Subcutaneous abdominal adipose tissue (tissue), 5 donors: ENCODE data around the gene RNU7-1.

Experiments used
- H3K27ac ChIP-seq: one replicate; pipeline ENCODE4 v1.7.0; 2013; ENCODE audit warnings: low read depth, mild to moderate bottlenecking, inconsistent platforms, low read length, moderate library complexity
- H3K27me3 ChIP-seq, 5 donors: one replicate each; pipeline ENCODE4 v1.7.0; 2013; ENCODE audit warnings: low read length in 5 of 5, inconsistent platforms in 1 of 5; ENCODE audit not compliant: control insufficient read depth in 5 of 5, insufficient read depth in 4 of 5
- H3K36me3 ChIP-seq, 5 donors: one replicate each; pipeline ENCODE4 v1.7.0; 2013; ENCODE audit warnings: low read length in 5 of 5; ENCODE audit not compliant: control insufficient read depth in 5 of 5, insufficient read depth in 5 of 5
- H3K4me1 ChIP-seq, 5 donors: one replicate each; pipeline ENCODE4 v1.7.0; 2013; ENCODE audit warnings: low read length in 5 of 5, mild to moderate bottlenecking in 3 of 5, moderate library complexity in 1 of 5; ENCODE audit not compliant: control insufficient read depth in 5 of 5, insufficient read depth in 5 of 5
- H3K4me3 ChIP-seq, 5 donors: one replicate each; pipeline ENCODE4 v1.7.0; 2013; ENCODE audit warnings: low read length in 5 of 5, low read depth in 1 of 5
- H3K9ac ChIP-seq, 5 donors: one replicate each; pipeline ENCODE4 v1.7.0; 2013; ENCODE audit warnings: low read length in 5 of 5, mild to moderate bottlenecking in 4 of 5, moderate library complexity in 3 of 5
- H3K9me3 ChIP-seq, 5 donors: one replicate each; pipeline ENCODE4 v1.7.0; 2013; ENCODE audit warnings: low read length in 5 of 5; ENCODE audit not compliant: control insufficient read depth in 5 of 5
- donor health status: healthy.
- donor health status: healthy.
- donor health status: healthy.
- donor health status: healthy.
- donor health status: healthy.

The RNU7-1 gene

DNA sequence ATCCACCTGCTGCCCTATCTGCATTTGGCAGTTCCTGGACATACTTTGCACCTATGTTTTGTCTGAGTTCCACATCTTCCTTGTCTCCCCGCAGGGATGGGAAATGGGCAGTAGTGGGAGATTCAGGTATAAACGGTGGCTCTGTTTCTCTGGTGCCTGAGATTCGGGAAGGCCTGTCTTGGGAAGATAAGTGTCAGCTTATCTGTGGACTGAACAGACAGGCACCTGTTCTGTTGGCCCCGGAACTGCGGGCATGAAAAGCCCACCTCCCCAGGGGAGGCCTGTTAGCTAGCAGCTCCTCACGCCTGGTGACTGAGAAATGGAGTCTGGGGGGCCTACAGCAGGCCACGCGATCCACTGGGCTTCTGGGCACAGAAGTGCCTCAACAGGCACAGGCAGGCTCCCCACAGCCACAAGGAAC is 21.0 kb downstream of the RNU7-1 start:
- Histone ChIP-seq H3K4me1 (peaks cover 13 to 58% (median 45%) of the 10 kb centered on the region in 5 donors), H3K4me3 (no peak overlapping the region), H3K27me3 (peaks cover 0 to 2% (median 0%) of the 10 kb centered on the region in 5 donors), H3K36me3 (peaks cover 6 to 43% (median 36%) of the 10 kb centered on the region in 5 donors), H3K9ac (peak overlapping the region; percentile 28 to 50 (median 33)), H3K27ac (peak overlapping the region; percentile 70), H3K9me3 (no peaks in the 10 kb centered on the region)

DNA sequence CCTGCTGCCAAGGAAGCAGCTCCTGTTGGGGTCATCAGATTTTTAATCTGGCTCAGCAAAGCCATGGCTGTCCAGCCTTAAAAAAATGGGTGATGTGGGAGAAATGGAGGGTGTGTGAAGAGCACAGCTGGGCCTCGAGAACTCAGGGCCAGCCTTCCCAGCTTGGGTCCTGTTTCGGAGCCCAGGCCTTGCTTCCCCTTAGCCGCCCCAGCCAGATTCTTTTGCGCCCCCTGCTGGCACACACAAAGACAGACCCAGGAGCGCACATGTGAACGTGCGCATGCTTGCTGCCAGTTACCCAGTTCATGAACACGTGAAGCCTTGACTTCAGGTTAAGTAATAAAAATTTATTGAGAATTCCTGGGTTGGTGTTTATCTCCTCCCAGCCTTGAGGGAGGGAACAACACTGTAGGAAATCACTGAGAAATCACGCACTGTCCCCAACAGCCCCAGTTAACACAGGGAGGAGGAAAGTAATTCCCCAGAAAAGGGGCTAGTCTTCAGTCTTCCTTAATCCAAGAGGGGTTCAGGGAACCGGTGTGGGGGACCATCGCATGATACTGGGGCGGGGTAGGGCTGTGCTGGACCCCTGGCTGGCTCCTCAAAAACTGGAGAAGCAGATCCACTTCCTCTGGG is 21.5 kb downstream of the RNU7-1 start:
- H3K4me3 ChIP-seq, result no peak overlapping the region

DNA sequence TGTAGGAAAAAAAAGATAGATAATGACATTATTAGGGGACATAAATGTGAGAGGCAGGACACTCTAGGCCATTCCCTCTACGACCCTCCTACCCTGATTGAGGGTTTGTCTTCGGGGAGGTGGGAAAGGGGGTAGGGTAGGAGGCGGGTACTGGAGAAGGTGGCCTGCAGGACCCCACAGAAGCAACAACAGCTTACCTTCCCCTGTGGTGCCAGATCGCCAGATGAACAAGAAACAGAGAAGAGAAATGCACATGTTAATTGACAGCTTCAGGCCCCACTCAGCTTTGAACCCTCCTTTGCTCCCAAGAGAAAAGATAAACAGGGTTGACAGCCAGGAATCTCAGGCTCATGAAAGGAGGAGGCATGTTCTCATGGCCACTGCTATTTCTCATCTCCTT is 22.1 kb downstream of the RNU7-1 start:
- H3K27ac ChIP-seq, result peak overlapping the region; percentile 61
- H3K4me3 ChIP-seq, result no peak overlapping the region
- H3K4me1 ChIP-seq, result peaks cover 13 to 56% (median 42%) of the 10 kb centered on the region in 5 donors
- H3K27me3 ChIP-seq, result peaks cover 0 to 2% (median 0%) of the 10 kb centered on the region in 5 donors
- peaks cover 6 to 43% (median 36%) of the 10 kb centered on the region in 5 donors for H3K36me3 ChIP-seq
- H3K9ac ChIP-seq, result peak overlapping the region in 1 of 5 donors; percentile 59
- no peaks in the 10 kb centered on the region for H3K9me3 ChIP-seq

More for the DNA sequence above, 21.5 kb downstream of the RNU7-1 start:
- Histone ChIP-seq H3K36me3 (peaks cover 6 to 43% (median 36%) of the 10 kb centered on the region in 5 donors), H3K9me3 (no peaks in the 10 kb centered on the region), H3K27me3 (peaks cover 0 to 2% (median 0%) of the 10 kb centered on the region in 5 donors), H3K4me1 (peaks cover 13 to 60% (median 48%) of the 10 kb centered on the region in 5 donors), H3K9ac (peak overlapping the region; percentile 28 to 50 (median 33)), H3K27ac (peak overlapping the region; percentile 70)

DNA sequence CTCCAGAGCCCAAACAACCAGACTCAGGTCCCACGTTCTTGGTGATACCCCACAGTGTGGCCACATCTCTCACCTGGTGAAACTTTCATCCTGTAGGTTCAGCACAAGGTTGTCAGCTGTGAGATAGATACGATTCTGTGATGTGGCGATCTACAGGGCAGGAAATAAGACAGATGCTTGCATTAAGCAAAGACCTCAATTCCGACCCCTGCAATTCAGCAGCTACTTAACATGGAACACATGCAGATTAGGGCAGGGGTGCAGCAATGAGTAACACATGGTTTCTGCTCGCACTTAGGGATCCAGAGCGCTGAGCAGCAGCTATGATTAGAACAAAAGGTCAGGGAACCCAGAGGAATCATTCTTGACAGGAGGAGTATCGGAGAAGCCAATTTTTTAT is 22.7 kb downstream of the RNU7-1 start:
- H3K4me1 ChIP-seq, result peaks cover 11 to 53% (median 37%) of the 10 kb centered on the region in 5 donors
- H3K9me3 ChIP-seq, result no peaks in the 10 kb centered on the region
- H3K27me3 ChIP-seq, result peaks cover 0 to under 1% (median 0%) of the 10 kb centered on the region in 5 donors
- no peak overlapping the region for H3K4me3 ChIP-seq
- no peak overlapping the region for H3K9ac ChIP-seq
- H3K36me3 ChIP-seq, result peaks cover 6 to 43% (median 36%) of the 10 kb centered on the region in 5 donors
- H3K27ac ChIP-seq, result no peak overlapping the region

DNA sequence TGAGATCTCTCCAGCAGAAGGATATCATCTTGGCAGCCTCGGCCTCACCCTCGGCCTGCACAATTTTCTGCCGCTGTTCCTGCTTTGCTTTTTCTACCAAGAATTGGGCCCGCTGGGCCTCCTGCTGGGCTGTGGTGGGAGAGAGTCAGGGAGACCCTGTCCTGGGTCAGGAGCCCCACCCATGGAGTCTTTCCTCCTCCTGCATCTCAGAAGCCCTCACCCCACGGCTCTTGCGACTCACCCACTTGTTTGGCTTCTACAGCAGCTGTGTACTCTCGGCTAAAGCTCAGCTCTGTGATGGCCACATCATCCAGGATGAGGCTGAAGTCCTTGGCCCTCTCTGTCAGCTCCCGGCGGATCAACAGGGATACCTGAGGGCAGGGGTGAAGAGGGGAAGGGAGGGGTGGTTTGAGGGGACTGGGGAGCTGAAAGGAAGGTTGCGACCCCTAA is 24.1 kb downstream of the RNU7-1 start:
- H3K9me3 ChIP-seq, result no peaks in the 10 kb centered on the region
- no peaks in the 10 kb centered on the region for H3K27me3 ChIP-seq
- no peak overlapping the region for H3K4me3 ChIP-seq
- peak overlapping the region in 1 of 5 donors; percentile 44 for H3K9ac ChIP-seq
- no peak overlapping the region for H3K27ac ChIP-seq
- H3K36me3 ChIP-seq, result peaks cover 6 to 43% (median 36%) of the 10 kb centered on the region in 5 donors
- H3K4me1 ChIP-seq, result peaks cover 7 to 47% (median 29%) of the 10 kb centered on the region in 5 donors

DNA sequence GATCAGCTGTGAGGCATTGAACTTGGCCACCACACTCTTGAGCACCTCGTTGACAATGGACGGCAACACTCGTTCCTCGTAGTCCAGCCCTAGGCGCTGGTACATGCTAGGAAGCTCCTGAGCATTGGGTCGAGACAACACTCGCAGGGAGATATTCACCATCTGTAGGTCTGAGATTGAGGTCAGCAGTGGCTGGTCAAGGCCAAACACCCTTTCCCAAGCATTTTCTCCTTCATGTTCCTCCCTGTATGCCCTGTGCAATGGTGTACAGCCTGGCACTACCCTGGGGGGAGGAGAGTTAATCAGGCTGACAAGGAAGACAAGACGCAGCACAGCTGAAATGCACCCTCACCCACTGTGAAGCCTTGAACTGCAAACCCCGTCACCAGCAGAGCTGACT is 24.8 kb downstream of the RNU7-1 start:
- peak overlapping the region in 1 of 5 donors; percentile 44 for H3K9ac ChIP-seq
- H3K4me3 ChIP-seq, result no peak overlapping the region
- peaks cover 6 to 43% (median 36%) of the 10 kb centered on the region in 5 donors for H3K36me3 ChIP-seq
- no peaks in the 10 kb centered on the region for H3K27me3 ChIP-seq
- H3K9me3 ChIP-seq, result no peaks in the 10 kb centered on the region
- peaks cover 7 to 47% (median 28%) of the 10 kb centered on the region in 5 donors for H3K4me1 ChIP-seq
- H3K27ac ChIP-seq, result peak overlapping the region; percentile 89

DNA sequence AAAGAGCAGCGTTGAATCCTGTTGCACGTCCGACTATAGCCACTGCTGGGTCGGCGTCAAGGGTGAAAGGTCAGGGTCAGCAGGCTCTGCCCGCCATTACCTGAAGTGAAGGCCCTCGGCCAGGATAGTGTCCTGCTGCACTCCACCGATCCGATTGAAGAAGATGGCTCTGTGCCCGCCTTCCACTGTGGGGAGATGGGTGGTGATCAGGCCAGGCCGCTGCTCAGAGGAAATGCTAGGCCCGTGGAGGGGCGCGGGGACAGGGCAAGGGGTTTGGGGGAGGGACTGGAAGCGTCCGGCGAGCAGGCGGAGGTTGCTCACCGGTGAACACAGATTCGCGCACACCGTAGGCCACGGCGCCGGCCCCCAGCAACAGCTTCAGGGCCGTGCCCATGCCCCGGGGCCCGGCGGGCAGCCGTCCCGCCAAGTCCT is 26.5 kb downstream of the RNU7-1 start:
- Histone ChIP-seq H3K36me3 (peaks cover 12 to 55% (median 51%) of the 10 kb centered on the region in 5 donors), H3K27me3 (no peaks in the 10 kb centered on the region), H3K4me3 (peak overlapping the region; percentile 89 to 99 (median 96)), H3K27ac (peak overlapping the region; percentile 89), H3K9ac (peak overlapping the region; percentile 89 to 99 (median 94)), H3K9me3 (no peaks in the 10 kb centered on the region), H3K4me1 (peaks cover 6 to 39% (median 24%) of the 10 kb centered on the region in 5 donors)

DNA sequence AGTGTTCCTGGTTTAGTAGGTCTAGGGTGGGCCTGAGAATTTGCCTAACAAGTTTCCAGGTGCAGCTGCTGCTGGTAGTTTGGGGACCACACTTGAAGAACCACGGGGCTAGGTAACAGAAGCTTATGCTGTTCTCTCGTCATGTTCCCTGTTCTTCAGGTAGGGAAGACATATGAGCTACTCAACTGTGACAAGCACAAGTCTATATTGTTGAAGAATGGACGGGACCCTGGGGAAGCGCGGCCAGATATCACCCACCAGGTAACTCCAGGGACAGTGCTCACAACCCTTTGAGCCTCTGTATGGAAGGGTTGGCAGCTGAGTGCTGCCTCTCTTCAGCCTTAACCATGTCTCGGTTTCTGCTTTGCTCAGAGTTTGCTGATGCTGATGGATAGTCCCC is 30.6 kb downstream of the RNU7-1 start:
- Histone ChIP-seq H3K4me1 (peaks cover 4 to 24% (median 18%) of the 10 kb centered on the region in 5 donors), H3K36me3 (peaks cover 17 to 55% (median 52%) of the 10 kb centered on the region in 5 donors), H3K9me3 (no peaks in the 10 kb centered on the region)

DNA sequence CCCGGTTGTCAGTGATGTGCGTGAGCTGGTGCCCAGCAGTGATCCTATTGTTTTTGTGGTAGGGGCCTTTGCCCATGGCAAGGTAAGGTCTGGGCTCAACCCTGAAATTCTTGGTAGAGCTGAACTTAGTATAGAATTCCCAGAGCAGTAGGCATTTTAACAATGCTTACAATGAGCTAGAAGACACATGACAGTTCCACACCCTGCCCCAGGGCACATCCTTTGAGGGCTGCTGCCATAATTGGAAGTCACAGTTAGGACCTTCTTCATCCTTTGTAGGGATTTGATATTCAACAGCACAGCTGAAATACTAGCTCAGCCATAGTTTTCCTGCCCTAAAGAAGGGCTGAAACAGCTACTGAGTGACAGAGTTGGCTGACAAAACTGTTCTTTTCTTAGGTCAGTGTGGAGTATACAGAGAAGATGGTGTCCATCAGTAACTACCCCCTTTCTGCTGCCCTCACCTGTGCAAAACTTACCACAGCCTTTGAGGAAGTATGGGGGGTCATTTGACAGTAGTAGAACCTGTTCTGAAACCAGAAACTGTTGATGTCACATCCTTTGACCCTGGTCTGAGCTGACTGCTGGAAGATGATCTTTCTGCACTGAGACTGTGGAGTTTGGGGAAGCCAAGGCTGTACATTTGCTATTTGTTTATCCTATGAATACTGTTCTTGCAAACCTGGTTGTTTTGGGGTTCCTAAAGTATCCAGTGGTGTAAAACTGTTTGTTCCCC is 31.8 kb downstream of the RNU7-1 start:
- no peak overlapping the region for H3K9ac ChIP-seq
- H3K9me3 ChIP-seq, result no peaks in the 10 kb centered on the region
- no peak overlapping the region for H3K27ac ChIP-seq
- peaks cover 17 to 65% (median 63%) of the 10 kb centered on the region in 5 donors for H3K36me3 ChIP-seq
- H3K27me3 ChIP-seq, result no peaks in the 10 kb centered on the region
- peaks cover 2 to 12% (median 8%) of the 10 kb centered on the region in 5 donors for H3K4me1 ChIP-seq
- H3K4me3 ChIP-seq, result no peak overlapping the region

More for the DNA sequence above, 30.6 kb downstream of the RNU7-1 start:
- Histone ChIP-seq H3K27ac (no peak overlapping the region), H3K27me3 (no peaks in the 10 kb centered on the region), H3K9ac (no peak overlapping the region), H3K4me3 (no peak overlapping the region)

DNA sequence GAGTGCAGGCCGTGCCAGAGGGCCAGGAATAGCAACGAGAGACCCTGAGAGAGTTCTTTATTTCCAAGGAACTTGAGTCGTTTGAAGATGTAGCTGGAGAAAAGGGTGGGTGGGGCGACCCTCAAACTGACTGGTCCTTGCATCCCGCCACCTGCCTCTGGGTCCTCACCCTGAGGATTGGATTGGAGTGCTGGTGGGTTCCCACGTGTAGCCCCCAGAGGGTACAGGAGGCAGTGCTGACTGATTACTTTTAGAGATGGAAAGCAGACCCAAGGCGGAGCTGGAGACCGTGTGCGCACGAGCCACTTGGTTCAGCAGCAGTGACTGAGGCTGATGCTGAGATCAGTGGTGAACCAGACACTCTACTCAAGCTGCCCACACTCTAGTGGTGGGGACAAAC is 34.0 kb downstream of the RNU7-1 start:
- Histone ChIP-seq H3K4me3 (no peak overlapping the region), H3K9ac (peak overlapping the region in 1 of 5 donors; percentile 16), H3K36me3 (peaks cover 19 to 87% (median 85%) of the 10 kb centered on the region in 5 donors), H3K4me1 (no peaks in the 10 kb centered on the region), H3K27ac (no peak overlapping the region), H3K27me3 (no peaks in the 10 kb centered on the region), H3K9me3 (no peaks in the 10 kb centered on the region)
